Fibroblast of lung (primary cell): ENCODE measurements around the gene AGBL4. TPM values are rescaled to one million over a fixed set of nuclear protein-coding genes. Genes with fewer than 3 reads are reported as not detected.

Experiments used
- DNase-seq, 2 donors: peaks; one replicate each; pipeline versions ENCODE4 v3.0.0 to v3.0.0-alpha.2; 2010; ENCODE audit warnings: low read depth in 2 of 2
- H2AFZ ChIP-seq: 2 replicates; pipeline ENCODE4 v1.5.1; 2012; ENCODE audit warnings: low read length, control low read depth, inconsistent platforms
- H3K27ac ChIP-seq: 2 replicates; pipeline ENCODE4 v1.5.1; 2011; ENCODE audit warnings: low read length, control low read depth; ENCODE audit not compliant: insufficient read depth
- H3K27me3 ChIP-seq: 2 replicates; pipeline ENCODE4 v1.5.1; 2011; ENCODE audit warnings: mild to moderate bottlenecking, low read length; ENCODE audit not compliant: control insufficient read depth, insufficient read depth
- H3K36me3 ChIP-seq: 2 replicates; pipeline ENCODE4 v1.5.1; 2011; ENCODE audit warnings: low read length; ENCODE audit not compliant: control insufficient read depth, insufficient read depth
- H3K4me1 ChIP-seq: 2 replicates; pipeline ENCODE4 v1.5.1; 2011; ENCODE audit warnings: low read length; ENCODE audit not compliant: control insufficient read depth, insufficient read depth; ENCODE audit errors: extremely low read depth
- H3K4me2 ChIP-seq: 2 replicates; pipeline ENCODE4 v1.5.1; 2011; ENCODE audit warnings: low read length, control low read depth; ENCODE audit not compliant: insufficient read depth; ENCODE audit errors: extremely low read depth
- H3K4me3 ChIP-seq, 4 experiments: fragments of 200-600 bp in 1 of 4; sonication (generic) in 1 of 4; replicated peaks in 1 of 4; 2 replicates each; pipeline ENCODE4 v1.5.1; 2011 to 2016; ENCODE audit warnings: low read length in 4 of 4, low read depth in 3 of 4, mild to moderate bottlenecking in 3 of 4, control low read depth in 2 of 4, inconsistent platforms in 1 of 4, mixed read lengths in 1 of 4; ENCODE audit not compliant: insufficient read depth in 1 of 4; ENCODE audit errors: control extremely low read depth in 1 of 4
- H3K79me2 ChIP-seq: 2 replicates; pipeline ENCODE4 v1.5.1; 2012; ENCODE audit warnings: mild to moderate bottlenecking, low read length, inconsistent platforms; ENCODE audit not compliant: control insufficient read depth, insufficient read depth
- H3K9ac ChIP-seq: 2 replicates; pipeline ENCODE4 v1.5.1; 2011; ENCODE audit warnings: mild to moderate bottlenecking, low read length, control low read depth; ENCODE audit not compliant: insufficient read depth
- H3K9me3 ChIP-seq: 2 replicates; pipeline ENCODE4 v1.5.1; 2012; ENCODE audit warnings: low read depth, low read length; ENCODE audit not compliant: control insufficient read depth, insufficient read depth
- H4K20me1 ChIP-seq: 2 replicates; pipeline ENCODE4 v1.5.1; 2011; ENCODE audit warnings: low read length; ENCODE audit not compliant: control insufficient read depth, insufficient read depth; ENCODE audit errors: extremely low read depth
- EZH2 ChIP-seq: IDR thresholded peaks from 2 replicates; pipeline ENCODE4 v1.5.1; 2012; ENCODE audit warnings: low read length, control low read depth, mild to moderate bottlenecking; ENCODE audit errors: missing control alignments
- polyA plus RNA-seq, 2 donors: library from polyadenylated mRNA; depleted of rRNA in 1 of 2; stranded (reverse) in 1 of 2; unstranded in 1 of 2; fragments of >200 nt; gene quantifications; 2 replicates each; pipeline ENCODE4 v1.2.1, GENCODE V29; 2011 to 2012; ENCODE audit warnings: missing spikeins in 1 of 2
- total RNA-seq: library from RNA; depleted of rRNA; stranded (reverse); fragments of >200 nt; gene quantifications from 2 replicates; pipeline ENCODE4 v1.2.1, GENCODE V29; 2014
- TF ChIP-seq, protein P1 (sequence below), 2 donors: IDR thresholded peaks in 1 of 2; conservative IDR thresholded peaks in 1 of 2; 1 replicate in 1 of 2; 2 replicates in 1 of 2; pipeline ENCODE4 v1.5.1; 2011 to 2012; ENCODE audit warnings: low read length in 2 of 2, control low read depth in 1 of 2, inconsistent platforms in 1 of 2, low read depth in 1 of 2, mild to moderate bottlenecking in 1 of 2

AGBL4 gene
- total and polyA plus RNA-seq, 2 donors (not counting 1 experiment from before 2014, with no cell fraction given) = not detected

DNA sequence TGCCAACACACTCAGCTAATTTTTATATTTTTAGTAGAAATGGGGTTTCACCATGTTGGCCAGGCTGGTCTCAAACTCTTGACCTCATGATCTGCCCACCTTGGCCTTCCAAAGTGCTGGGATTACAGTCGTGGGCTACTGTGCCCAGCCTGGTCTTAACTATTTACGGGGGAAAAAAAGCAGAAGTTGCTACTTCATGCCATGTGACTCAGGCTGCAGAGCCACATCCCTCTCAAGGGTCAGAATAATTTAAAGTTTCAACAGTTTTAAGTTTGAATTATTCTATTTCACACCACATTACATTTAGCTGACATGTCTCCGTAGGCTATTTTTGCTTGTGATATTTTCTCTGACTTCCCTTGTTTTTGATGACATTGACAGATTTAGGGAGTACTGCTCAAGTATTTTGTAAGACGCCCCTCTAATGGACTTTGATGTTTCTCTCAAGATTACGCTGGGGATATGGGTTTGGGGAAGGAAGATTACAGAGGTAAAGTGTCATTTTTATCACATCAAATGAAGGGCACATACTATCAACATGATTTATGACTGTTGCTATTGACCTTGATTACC is 14.6 kb upstream of the AGBL4 start:
- H2AFZ ChIP-seq = no peak overlapping the region
- H4K20me1 ChIP-seq = no peaks in the 10 kb centered on the region
- no peak for DNase-seq
- no peaks in the 10 kb centered on the region for H3K4me1 ChIP-seq
- H3K79me2 ChIP-seq = no peaks in the 10 kb centered on the region
- no peaks in the 10 kb centered on the region for H3K9me3 ChIP-seq
- H3K27ac ChIP-seq = no peak overlapping the region
- TF ChIP-seq, protein P1, sequence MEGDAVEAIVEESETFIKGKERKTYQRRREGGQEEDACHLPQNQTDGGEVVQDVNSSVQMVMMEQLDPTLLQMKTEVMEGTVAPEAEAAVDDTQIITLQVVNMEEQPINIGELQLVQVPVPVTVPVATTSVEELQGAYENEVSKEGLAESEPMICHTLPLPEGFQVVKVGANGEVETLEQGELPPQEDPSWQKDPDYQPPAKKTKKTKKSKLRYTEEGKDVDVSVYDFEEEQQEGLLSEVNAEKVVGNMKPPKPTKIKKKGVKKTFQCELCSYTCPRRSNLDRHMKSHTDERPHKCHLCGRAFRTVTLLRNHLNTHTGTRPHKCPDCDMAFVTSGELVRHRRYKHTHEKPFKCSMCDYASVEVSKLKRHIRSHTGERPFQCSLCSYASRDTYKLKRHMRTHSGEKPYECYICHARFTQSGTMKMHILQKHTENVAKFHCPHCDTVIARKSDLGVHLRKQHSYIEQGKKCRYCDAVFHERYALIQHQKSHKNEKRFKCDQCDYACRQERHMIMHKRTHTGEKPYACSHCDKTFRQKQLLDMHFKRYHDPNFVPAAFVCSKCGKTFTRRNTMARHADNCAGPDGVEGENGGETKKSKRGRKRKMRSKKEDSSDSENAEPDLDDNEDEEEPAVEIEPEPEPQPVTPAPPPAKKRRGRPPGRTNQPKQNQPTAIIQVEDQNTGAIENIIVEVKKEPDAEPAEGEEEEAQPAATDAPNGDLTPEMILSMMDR (conservative IDR thresholded peaks at IDR 0.05 in 1 of 2, IDR thresholded peaks at IDR 0.05 in 1 of 2; ENCODE audit: low read depth in 1 of 2, low read length in 2 of 2) = no peak
- TF ChIP-seq EZH2 = no peak
- no peak overlapping the region for H3K4me2 ChIP-seq
- H3K4me3 ChIP-seq = no peak overlapping the region
- no peaks in the 10 kb centered on the region for H3K36me3 ChIP-seq
- no peaks in the 10 kb centered on the region for H3K27me3 ChIP-seq
- no peak overlapping the region for H3K9ac ChIP-seq

DNA sequence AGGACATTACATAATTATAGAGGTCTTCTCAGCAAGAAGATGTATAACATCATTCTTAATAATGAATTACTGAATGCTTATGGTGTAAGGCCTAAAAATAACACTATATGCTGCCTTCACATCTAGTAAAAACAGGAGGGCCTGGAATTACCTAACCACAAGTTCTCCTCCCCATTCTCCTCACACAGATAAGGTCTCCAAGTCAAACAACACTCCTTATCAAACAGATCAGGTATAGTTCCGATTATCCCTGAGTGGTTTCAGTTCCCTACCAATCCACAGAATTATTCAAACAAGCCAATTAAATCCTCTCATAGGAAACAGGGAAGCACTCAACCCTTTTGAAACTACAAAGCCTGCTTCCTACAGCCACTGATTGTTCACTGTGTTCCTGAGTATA is 4.0 kb upstream of the AGBL4 start:
- no peaks in the 10 kb centered on the region for H3K36me3 ChIP-seq
- H3K9ac ChIP-seq = no peak overlapping the region
- no peak for DNase-seq
- H3K9me3 ChIP-seq = no peaks in the 10 kb centered on the region
- H3K4me2 ChIP-seq = no peak overlapping the region
- H3K27me3 ChIP-seq = no peaks in the 10 kb centered on the region
- TF ChIP-seq EZH2 = no peak
- TF ChIP-seq, protein P1 (conservative IDR thresholded peaks at IDR 0.05 in 1 of 2, IDR thresholded peaks at IDR 0.05 in 1 of 2; ENCODE audit: low read depth in 1 of 2, low read length in 2 of 2) = no peak
- H3K27ac ChIP-seq = no peak overlapping the region
- no peaks in the 10 kb centered on the region for H3K4me1 ChIP-seq
- H3K79me2 ChIP-seq = no peaks in the 10 kb centered on the region
- H4K20me1 ChIP-seq = no peaks in the 10 kb centered on the region
- H3K4me3 ChIP-seq = no peak overlapping the region
- no peak overlapping the region for H2AFZ ChIP-seq

DNA sequence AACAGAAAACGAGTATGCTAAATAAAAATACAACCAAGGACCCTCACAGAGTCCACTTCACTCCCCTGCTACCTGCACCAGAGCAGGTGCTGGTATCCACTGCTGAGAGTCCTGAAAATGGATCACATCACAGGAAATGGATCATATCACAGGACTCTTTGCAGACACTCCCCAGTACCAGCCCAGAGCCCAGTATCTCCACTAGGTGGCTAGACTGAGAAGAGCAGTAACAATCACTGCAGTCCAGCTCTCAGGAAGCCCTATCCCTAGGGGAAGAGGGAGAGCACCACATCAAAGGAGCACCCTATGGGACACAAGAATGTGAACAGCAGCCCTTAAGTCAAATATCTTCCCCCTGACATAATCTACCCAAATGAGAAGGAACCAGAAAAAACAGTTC is 28.0 kb downstream of the AGBL4 start:
- TF ChIP-seq, protein P1 (conservative IDR thresholded peaks at IDR 0.05 in 1 of 2, IDR thresholded peaks at IDR 0.05 in 1 of 2; ENCODE audit: low read depth in 1 of 2, low read length in 2 of 2) = no peak
- TF ChIP-seq EZH2 = no peak
- no peak overlapping the region for H3K4me3 ChIP-seq
- H3K79me2 ChIP-seq = no peaks in the 10 kb centered on the region
- H4K20me1 ChIP-seq = no peaks in the 10 kb centered on the region
- H3K36me3 ChIP-seq = no peaks in the 10 kb centered on the region
- H3K9ac ChIP-seq = no peak overlapping the region
- H3K9me3 ChIP-seq = no peaks in the 10 kb centered on the region
- DNase-seq = no peak
- no peaks in the 10 kb centered on the region for H3K27me3 ChIP-seq
- H3K27ac ChIP-seq = no peak overlapping the region
- no peak overlapping the region for H3K4me2 ChIP-seq
- H2AFZ ChIP-seq = no peak overlapping the region
- no peaks in the 10 kb centered on the region for H3K4me1 ChIP-seq
